ENCODE results near the gene PLCL2.

Gene PLCL2

DNA sequence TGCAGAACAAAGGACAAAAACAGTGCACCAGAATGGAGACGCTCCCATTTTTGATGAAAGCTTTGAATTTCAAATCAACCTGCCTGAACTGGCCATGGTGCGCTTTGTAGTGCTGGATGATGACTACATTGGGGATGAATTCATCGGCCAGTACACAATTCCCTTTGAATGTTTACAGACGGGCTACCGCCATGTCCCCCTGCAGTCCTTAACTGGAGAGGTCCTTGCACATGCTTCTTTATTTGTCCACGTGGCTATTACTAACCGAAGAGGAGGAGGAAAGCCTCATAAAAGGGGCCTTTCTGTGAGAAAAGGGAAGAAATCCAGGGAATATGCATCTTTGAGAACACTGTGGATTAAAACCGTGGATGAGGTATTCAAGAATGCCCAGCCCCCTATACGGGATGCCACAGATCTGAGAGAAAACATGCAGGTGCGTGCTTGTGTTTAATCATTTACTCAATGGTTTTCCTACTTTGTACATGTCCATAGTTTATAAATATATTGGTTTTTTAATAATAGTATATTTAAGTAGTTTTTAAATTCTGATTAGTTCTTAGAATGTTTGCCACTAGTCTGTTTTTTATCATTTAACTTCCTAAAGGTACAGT lies 127.1 kb downstream of the PLCL2 start:
- DNase-seq (ENCODE audit: low read depth): no peak

DNA sequence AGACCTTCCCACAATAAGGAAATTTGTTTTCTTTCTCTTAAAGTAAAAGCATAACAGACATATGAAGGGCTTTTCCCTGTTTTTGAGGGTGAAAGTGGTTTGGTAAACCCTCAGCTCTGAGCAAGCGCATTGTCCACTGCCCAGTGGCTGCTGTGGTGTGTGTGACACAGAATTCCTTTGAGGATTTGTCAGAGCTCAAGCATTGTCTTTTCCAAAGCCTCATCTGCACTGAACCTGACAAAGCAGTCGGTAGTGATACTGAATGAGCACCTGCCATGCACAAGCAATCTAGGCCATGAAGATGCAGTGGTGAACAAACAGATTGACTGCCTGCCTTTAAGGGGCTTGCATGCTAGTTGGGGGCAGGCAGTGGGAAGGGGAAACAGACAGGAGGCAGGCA lies 128.3 kb downstream of the PLCL2 start:
- DNase-seq (ENCODE audit: low read depth): no peak

DNA sequence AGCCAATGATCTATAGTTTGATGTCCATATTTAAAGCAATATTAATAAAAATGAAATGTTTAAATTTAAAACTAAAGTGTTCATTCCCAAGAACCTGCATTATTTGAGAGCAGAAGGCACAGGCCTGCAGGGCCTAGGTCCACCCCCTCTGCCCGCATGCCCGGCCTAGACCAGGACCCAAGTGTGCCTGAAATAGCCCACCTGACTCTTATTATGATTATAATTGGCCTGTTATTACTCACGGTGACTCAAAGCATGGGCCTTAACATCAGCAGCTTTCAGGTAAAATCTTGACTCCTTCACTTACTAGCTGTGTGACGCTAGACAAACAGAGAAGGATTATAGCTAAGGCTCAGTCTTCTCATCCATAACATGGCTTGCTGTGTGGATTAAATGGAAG lies 128.8 kb downstream of the PLCL2 start:
- no peak for DNase-seq (ENCODE audit: low read depth)

DNA sequence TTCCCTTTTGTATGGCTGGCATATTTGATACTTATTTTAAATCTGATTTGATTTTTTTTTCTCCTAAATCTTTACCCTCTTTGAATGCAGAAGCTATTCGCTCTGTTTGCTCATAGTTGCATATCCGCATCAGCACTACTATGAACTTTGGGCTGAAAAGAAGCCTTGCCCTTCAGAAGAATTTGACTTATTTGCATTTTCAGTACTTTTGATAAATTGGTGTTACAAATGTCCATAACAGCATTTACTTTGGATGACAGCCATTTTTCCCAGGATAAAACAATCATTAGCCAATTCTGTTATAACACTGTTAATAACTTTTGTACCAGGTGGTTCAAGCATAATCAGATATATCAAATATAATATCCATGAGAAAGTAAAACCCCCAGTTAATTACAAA lies 129.5 kb downstream of the PLCL2 start:
- no peak for DNase-seq (ENCODE audit: low read depth)

DNA sequence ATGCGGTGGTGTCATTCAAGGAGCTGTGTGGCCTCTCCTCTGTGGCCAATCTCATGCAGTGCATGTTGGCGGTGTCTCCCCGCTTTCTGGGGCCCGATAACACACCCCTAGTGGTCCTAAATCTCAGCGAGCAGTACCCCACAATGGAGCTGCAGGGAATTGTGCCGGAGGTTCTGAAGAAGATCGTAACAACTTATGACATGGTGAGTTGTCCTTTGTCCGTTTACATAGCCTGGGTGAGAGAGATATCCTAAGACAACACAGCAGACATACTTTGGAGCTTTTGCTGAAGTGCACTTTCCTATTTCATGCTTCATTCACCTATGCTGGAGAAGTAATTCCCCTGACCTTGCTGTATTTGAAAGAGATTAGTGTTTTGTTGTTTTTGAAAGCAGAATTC lies 130.0 kb downstream of the PLCL2 start:
- no peak for DNase-seq (ENCODE audit: low read depth)

DNA sequence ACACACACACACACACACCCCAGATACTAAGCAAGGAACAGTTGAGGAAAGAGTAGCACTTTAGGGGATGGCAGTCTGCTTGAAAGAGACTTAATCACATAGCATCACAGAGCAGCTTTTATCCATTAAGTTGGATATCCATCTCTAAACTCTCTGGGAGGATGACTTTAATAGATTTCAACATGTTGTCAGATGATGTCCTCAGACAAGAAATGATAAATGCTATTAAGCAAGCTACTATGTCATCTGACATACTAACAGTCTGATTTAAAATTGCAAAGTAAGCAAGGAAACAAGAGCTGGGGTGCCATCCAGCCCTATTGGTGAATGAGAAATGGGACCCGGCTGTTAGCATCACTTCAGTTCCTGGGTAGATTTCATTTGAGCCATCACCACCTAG lies 136.9 kb downstream of the PLCL2 start:
- DNase-seq (ENCODE audit: low read depth): no peak

DNA sequence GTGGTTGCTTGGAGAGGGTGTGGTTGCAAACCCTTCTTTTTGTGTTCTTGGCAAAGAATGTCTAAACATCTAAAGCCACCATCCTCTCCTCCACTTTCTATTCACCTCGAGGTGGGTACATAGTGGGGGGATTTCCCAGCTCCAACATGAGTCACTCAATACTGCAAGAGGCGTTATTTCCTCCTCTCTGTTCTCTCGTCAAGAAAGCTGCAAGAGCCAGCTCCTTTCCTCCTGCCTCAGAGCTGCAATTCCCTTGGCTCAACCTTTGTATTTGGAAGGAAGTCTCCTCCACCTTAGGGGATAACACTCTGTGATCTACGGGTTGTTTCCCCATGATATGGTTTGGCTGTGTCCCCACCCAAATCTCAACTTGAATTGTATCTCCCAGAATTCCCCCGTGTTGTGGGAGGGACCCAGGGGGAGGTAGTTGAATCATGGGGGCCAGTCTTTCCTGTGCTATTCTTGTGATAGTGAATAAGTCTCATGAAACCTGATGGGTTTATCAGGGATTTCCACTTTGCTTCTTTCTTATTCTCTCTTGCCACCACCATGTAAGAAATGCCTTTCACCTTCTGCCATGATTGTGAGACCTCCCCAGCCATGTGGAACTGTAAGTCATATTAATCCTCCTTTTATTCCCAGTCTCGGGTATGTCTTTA lies 138.4 kb downstream of the PLCL2 start:
- DNase-seq (ENCODE audit: low read depth): no peak

DNA sequence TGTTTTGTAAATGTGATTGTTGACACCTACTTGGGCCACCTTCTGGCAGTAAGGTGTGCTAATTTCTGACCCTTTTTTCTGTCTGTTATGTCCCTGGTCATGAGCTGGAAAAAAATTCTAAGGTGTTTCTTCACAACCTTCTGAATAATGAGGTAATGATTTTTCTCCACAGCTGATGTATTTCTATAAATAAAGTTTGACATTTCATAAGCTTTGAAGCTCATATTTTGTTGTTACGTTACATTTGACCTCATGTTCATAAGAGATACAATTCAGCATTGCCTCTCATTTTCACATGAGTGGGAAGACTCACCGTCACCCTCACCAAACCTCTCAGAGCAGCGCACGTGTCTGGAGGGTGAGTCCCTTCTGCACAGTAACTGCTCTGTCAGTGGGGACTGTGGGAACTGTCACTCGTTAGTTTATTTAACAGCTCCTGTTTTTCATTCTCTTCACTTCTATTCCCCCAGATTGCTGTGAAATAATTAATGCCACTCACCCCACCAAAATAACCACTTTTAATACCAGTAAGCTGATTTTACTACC lies 140.9 kb downstream of the PLCL2 start:
- DNase-seq (ENCODE audit: low read depth): no peak

DNA sequence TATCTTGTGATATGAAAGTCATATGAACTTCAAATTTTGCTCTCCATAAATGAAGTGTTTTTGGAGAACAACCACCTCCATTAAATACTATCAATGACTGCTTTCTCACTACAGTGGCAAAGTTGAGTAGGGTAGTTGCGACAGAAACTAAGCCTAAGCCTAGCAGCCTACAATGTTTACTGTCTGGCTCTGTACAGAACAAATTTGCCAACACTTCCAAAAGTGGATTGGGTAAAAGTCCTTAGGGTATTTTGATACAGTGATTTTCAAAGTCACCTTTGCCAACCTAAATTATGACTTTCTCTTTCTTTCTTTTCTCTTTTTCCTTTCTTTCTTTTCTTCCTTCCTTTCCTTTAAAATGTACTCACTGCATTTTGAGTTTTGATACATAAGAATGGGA lies 142.6 kb downstream of the PLCL2 start:
- DNase-seq (ENCODE audit: low read depth): no peak

DNA sequence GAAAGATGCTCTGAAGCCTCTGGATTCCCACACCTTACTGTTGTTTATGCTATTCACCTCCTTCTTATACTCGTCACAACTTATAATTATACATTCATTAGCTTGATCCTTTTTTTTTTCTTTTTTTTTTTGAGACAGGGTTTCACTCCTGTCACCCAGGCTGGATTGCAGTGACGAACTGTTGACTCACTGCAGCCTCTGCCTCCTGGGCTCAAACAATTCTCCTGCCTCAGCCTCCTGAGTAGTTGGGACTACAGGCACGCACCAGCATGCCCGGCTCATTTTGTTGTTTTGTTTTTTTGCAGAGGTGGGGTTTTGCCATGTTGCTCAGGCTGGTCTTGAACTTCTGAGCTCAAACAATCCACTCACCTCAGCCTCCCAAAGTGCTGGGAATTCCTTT lies 143.6 kb downstream of the PLCL2 start:
- no peak for DNase-seq (ENCODE audit: low read depth)

DNA sequence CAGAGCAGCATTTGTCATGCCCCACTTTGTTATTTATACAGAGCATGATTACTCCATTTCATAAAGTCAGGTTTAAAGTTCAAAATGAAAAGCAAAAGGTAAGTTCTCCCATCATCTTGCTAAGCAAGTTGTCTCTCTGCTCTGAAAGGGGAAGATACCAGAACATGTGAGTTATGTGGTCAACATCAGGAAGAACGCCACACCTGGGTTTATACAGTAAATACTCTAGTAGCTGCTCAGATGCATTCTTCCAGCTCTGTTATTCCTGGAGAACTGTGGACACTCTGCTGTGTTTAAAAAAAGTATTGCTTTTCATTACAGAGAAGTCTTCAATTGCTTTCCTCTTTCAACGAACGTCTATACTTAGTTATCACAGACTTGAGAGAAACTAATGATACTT lies 145.7 kb downstream of the PLCL2 start:
- DNase-seq (ENCODE audit: low read depth): no peak

DNA sequence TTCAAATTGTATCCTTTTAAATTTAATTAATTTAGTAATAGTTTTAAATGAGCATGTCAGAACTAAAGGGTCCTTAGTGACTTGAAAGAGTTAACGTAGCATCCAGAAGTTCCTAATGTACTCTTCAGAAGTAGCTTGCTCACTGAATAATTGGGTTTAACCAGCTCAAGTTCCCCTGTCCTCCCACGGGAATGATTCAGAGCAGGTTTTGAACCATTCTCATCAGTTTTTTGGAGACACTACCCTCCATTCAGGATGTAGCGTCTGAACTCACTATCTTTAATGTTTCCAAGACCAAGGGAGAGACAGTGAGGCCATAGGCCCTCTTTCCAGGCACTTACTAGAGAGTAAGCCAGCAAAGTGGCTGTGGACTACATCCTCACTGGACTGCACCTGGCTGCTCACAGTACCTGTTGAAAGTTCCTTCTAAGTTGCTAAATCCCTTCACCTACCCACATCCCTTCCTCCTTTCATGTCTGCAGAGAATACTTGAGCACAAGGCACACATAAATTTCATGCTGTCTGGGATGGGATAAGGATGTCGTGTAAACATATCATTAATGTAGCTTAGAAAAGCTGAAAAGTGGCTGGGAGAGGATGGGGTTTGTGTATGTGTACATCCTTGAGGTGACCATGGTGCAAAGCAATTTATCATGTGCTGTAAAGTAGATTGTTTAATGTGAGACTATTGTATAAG lies 146.3 kb downstream of the PLCL2 start:
- DNase-seq (ENCODE audit: low read depth): no peak

DNA sequence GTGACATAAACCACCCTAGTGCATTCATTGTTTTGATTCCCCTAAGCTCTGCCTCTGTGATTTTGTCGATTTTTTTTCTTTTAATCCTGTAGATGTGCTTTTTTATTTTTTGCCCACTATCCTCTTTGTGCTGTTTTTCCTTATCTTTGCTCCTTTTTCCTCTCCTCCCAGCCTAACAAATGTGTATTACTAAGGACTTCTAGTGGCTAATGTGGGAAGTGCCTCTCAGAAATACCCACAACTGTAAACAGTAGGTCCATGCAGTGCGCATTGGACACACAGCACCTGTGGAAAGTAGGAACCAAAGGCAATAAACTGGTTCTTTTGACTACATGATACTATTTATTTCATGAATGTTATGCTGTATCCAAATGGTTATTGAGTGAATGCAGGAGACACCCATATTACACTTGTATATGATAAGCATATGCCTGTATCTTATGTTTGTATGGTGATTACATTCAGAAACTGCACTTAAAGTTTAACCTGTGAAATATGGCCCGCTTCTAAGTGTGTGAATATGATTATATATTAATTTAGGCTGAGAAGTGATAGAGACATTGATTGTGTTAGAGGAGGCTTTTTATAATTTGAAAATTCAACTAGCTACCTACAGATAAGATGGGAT lies 147.8 kb downstream of the PLCL2 start:
- DNase-seq (ENCODE audit: low read depth): no peak

DNA sequence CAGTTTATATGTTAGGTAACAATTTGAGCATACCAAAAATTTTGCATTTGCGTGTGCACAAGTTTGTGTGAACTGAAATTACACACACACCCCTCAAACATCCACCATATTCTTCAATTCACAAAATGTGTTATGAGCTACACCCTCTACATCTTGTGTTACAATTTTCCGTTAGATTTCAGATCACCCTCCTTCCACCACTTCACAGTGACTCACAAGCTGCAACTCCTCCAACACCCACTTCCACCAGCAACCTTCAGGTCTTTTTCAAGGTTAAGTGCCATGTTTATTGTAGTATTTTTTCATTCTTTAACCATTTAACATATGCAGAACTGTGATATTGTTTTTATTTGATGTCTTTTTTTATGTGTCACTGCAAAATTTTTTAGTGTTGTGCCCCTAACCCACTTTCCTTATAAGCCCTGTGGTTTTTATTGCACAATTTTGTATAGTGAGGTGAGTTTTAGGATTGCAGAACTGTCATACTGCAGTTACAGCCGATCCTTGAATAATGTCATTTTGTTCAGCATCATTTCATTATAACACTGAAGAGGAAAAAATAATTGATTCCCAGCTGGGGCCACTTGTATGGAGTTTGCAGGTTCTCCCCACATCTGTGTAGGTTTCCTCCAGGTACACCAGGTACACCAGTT lies 148.9 kb downstream of the PLCL2 start:
- DNase-seq (ENCODE audit: low read depth): no peak

DNA sequence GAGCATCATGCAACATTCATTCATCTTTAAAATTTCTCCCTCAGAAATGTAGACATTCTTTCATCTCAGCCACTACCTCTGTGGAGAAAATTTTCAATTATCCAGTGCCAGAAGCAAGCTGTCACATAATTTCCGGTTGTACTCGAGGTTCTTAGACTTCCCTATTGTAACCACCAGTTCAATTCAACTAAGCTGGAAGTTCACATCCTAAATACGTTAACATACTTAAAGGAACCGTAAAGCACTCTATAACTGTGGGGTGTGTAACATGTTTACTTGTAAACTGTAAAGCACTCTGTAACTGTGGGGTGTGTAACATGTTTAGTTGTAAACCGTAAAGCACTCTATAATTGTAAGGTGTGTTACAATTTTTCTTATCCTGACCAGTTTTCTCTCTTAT lies 150.3 kb downstream of the PLCL2 start:
- DNase-seq (ENCODE audit: low read depth): no peak

DNA sequence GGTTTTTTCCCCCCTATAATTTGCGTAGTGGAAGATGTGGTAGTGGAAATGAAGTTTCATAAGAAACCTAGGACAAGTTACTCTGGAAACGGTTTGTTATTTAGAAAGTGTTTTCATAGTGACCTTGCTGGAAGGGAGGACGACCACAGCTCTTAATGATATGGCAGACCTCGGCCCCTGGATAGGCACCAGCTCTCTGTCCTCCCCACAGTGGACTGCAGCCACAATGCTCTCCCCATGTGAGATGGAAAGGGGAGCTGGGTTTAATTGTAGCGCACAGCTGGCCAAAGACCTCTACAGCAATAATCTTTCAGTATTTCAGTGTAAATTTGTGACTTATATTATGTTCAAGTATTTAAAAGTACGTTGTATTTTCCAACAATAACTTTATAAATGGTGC lies 151.2 kb downstream of the PLCL2 start:
- no peak for DNase-seq (ENCODE audit: low read depth)

DNA sequence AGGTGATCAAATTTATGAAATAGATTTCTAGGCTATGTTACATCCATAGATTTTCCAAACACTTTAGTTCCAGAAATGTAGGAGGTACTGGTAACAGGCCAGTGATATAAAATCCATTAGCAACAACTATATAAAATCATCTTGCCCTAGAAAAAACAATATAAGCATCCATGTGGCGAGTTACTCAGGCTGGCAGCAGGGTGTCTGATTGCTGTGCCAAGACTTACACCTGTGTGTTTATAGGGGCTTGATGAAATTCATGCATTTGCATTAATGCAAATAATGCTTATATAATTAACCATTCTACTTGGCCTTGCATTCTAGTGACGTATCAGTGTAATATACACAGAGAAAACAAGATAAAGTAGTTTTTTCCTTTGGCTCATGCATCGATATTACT lies 153.4 kb downstream of the PLCL2 start:
- DNase-seq (ENCODE audit: low read depth): no peak

DNA sequence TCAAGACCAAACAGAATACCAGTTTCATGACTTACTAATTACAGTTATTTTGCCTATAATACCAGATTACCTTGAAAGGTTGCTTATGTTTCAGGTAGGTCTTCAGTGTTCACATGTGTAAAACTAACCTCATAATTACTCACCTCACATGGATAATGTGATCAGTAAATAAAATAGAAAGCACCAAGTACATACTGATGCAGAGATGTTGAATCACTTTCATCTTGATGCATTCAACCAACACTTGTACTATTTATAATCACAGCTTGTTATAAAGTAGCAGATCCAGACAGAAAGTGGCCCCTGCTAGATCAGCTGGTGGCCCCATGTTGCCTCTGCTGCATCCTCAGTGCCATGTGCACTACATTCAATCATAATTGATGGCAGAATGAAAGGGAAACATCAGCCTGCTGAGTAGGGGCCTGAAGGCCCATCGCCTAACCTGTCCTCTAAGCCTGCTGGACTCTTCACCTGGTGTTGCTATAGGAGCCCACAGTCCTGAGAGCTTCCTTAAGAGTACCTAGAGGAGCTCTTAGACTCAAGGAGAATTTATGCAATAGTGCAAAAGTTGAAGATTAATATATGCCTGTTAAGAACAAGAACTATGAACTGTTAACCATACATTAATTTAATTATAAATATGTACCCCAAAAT lies 154.3 kb downstream of the PLCL2 start:
- no peak for DNase-seq (ENCODE audit: low read depth)

DNA sequence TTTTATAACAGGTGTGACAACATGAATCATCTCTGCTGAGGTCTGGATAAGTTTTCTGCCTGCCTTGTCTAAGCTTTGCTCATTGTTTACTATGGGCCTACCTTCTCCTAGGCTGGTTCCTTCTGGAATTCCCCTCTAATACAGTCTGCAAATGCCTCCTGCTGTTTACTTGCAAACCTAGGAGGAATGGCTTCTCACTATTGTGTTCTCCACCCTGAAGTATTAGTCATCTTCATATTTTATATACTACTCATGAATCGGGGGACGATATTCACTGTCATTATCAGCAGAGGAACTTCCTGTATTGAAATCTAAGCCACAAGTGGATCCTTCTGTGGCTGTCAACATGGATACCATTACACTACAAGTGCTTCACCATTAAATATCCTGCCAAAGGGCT lies 154.8 kb downstream of the PLCL2 start:
- DNase-seq (ENCODE audit: low read depth): peak; percentile 91

DNA sequence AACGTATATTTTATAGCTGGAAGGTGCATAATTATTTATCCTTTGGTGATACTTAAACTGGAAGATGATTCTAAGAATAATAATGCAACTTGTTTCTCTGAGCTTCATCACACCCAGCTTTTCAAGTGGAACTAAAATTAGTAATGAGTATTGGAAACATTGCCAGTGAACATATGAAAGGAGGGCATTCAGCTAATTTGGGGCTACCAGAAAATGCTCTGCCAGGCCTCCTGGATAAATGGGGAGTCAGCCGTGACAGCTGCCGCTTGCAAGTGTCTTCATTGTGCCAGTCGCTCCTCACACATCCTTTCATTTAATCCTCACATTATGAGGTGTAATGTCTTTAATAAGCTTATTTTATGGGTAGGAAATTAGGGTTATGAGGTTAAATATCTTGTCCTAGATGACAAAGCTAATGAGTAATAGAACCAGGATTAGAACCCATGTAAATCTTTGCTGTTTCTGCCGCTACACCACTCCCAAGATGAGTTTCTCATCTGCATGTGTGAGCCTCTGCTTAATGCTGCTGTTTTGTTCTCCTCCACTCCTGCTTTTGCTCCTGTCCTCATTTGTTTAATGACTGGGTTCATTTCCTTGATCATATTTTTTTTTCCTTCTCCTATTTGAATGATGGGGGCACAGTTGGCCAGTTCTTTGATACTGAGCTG lies 155.7 kb downstream of the PLCL2 start:
- no peak for DNase-seq (ENCODE audit: low read depth)

DNA sequence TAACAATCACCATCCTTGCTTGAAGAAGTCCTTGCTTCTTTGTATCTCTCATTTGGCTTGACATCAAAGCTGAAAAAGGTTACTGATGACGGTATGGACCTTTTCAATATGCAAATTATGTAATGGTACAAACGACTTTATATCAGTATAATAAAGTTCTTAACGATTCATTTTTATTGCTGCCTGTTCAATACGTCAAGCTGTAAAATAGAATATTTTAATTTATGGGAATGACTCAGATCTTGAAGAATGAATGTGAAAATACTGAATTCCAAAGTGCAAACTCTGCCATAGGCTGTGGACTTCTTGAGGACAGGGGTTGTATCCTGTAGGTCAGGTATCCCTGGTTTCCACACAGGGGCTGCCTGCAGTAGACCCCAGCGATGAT lies 156.2 kb downstream of the PLCL2 start:
- peak; percentile 45 for DNase-seq (ENCODE audit: low read depth)

Measured in HS-27A (cell line).